Endothelial cell of hepatic sinusoid (primary cell): ENCODE data around the gene ZNF488.

Source experiments
- in situ Hi-C: cut with HindIII; loops from 2 replicates; pipeline ENCODE4 v1.10.0; 2017; ENCODE audit warnings: low sequenced_read_pairs

Gene ZNF488

DNA sequence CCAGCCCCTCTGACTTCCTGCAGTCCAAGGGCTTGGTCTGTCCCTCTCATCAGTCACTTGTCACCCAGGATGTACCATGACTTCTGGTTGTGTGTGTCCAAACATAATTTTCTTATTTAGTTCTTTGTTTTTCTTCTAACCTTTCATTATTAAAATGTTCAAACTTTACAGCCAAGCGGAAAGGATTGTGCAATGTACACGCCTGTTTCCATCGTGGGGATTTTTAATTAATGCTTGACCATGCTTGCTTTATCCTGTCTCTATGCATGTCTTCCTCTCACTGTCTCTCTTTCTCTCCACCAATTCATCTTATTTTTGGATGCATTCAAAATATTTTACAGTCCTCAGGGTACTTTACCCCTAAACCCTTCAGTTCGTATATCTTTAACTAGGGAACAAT, 26.2 kb upstream of the ZNF488 start:
- in situ Hi-C loops, result no loop called here

DNA sequence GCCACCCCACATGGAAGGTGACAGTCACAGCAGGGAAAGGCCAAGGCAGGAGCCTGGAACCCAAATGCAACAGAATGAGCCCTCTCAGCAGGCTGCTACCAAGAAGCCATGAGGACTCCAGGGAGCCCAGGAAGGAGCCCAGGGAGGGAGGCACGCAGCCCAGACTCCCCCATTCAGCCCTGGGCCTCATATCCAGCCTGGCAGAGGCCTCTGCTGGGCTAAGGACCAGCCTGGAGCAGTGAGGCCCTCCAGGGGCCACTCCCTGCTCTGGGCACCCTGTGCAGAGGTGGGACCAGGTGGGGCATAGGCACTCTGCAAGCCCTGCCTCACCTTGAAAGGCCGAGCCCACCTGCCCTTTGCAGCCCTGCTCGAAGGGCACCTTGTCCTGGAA, 25.8 kb upstream of the ZNF488 start:
- in situ Hi-C loops, result no loop called here

DNA sequence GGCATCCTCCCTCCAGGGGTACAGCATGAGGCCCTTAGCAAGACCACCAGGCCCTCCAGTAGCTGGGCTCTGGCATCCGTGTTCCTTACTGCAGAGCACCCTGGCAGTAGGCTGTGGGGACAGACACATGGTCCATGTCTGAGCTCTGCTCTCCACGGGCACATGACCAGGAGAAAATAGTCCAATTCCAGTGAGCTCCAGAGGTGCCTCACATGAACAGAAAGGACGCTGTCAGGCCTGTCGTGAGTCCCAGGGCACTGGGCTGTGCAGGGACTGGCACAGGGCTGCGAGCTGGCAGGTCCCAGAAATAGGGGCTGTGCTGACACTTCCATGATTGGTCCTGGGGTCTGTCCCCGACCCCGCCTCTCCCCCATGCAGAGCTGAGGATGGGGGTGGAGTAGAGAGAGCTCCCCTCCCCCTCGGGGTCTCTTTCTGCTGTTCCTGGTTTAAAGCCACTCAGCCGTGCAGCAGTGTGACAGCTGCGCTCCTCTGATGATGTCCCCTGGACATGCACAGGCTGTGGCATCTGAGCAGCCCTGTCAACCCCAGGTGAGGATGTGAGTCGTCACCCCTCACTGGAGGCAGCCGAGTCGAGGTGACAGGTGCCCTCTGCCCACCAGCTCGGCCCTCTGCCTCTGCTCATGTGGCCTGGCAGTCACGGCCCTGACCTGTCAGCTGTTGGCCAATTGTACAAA, 25.2 kb upstream of the ZNF488 start:
- in situ Hi-C loops, result no loop called here

DNA sequence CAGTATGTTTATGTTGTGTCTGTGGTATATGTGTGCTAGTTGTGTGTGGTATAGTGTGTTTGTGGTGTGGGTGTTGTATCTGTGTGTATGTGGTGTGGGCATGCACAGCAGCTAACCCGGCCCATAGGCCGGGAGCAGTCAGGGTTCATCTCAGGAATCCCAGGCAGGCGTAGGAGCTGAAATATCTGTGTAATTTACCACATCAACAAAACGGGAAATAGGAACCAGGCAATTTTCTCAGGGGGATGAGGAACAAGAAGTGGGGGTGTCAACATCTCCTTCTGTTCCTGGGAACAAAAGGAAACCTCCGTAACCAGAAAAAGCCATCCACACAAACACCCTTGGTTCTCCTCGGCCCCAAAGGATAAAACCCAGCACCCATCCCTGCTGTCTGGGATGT, 24.5 kb upstream of the ZNF488 start:
- in situ Hi-C loops, result no loop called here

DNA sequence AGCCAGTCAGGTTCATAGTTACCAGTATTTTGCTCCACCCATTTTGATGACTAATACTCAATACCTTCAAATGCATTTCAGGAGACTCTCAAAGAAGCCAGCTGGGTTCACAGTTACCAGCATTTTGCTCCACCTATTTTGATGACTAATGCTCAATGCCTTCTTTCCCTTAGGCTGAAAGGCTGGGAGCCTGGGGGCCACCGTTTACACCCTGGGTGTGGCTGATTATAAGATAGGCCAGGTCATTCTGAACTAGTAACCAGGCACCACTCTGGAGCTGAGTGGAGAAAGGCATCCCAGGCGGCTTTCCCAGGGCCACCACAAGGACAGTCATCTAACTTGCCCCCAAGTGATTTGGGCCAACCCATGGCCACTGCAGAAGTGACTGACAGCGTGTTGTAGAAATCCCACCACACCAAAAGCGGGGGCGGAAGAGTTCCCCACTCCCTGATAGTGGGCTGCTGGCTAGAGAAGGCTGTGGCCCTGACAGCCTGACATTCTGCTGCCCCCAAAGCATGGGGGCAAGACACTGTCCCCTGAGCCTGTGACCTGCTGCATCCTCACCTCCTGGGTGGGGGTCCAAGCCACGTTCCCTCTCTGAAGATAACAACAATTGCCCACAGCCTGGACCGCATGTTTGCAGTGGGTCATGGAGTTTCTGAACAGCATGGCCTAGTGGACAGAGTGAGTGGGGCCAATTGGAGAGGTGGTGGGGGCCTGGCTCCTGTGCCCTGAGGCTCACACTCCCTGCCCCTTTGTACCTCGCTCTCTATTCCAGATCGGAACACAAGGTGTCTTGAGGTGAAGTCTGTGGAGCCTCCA, 23.0 kb upstream of the ZNF488 start:
- in situ Hi-C loops, result no loop called here

DNA sequence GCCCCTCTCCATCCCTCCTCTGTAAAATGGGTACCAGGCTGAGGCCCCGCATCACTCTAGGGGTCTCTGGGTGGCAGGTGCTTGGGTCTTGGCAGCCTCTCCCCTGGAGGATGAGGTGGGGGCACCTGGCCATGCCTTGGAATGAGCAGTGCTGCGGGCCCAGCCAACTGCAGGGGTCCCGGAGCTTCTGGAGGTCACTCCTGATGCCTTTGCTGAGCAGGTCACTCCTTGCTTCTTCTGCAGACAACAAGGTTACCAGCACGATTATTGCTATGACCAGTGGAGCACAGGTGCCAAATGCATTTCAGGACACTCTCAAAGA, 22.4 kb upstream of the ZNF488 start:
- in situ Hi-C loops, result no loop called here

- in situ Hi-C loops, result no loop called here
Measured at GRCh38 chr10:47405857-47406547, 21.9 kb upstream of the ZNF488 start.

DNA sequence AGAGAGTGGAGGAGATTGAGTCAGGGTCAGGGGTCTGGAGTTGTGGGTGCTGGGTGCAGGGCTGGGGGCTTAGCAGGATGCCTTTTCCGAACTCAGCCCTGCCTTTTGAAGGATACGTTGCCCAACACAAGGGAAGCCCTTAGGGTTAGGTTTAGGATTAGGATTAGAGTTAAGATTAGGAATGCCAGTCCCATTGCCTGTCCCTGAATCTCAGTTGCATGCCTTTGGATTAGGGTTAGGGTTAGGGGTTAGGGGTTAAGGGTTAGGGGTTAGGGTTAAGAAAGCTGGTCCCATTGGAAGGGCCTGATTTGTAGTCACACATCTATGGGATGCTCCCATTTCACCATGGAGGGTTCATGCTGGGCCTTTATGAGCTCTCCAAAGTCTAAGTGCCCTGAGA, 20.8 kb upstream of the ZNF488 start:
- in situ Hi-C loops, result loop anchor here (5.0 kb wide), 1 partner anchor 48 kb away; no protein-coding TSS in a partner anchor

DNA sequence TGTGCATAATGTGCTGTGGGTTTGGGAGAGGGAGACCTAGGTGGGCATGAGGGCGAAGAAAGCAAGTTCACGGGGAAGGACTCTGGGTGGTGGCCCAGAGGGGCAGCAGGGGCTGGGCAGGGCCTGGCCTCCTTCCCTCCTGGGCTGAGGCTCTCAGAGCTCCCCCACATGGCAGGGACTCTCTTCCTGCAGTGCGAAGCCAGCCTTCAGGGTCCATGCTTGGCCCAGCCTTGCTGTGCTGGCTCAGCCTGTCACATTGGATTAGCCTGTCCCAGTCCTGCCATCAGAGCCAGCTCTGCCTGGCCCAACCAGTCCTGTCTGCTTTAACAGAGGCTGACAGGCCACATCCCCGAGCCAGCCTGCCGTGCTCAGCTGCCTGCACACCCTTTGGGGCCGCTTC, 20.4 kb upstream of the ZNF488 start:
- in situ Hi-C loops, result loop anchor here (5.0 kb wide), 1 partner anchor 47 kb away; no protein-coding TSS in a partner anchor

- in situ Hi-C loops, result loop anchor here (5.0 kb wide), 1 partner anchor 46 kb away; no protein-coding TSS in a partner anchor
Measured at GRCh38 chr10:47403446-47404318, 19.6 kb upstream of the ZNF488 start.

DNA sequence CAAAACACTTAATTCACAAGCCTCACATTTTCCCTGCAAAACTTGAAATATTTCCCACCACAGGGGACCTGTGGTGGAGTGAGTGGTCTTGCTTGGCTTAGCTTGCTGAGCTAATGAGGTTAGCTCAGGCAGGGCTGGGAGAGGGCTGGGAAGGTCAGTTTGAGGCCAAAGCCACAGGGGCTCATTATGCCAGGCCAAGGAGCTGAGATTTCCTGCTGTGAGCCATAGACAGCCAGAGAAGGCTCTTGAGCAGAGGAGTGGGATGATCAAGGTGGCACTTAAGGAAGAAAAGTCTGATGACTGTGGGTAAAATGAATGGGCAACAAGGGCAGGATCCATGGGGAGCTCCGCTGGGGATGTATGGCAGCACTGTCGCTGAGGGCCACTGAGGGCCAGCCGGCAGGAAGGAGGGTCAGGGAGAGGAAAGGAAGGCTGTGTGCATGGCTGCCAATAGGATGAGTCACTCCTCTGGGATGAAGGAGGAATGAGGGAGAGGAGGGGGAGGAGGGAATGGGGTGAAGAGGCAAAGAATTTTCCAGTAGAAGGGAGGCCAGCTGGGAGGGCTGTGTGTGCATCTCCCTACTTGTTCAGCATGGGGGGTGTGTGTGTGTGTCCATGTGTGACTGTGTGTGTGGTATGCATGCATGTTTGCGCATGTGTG, 18.7 kb upstream of the ZNF488 start:
- in situ Hi-C loops, result loop anchor here (5.0 kb wide), 1 partner anchor 45 kb away; no protein-coding TSS in a partner anchor

GRCh38 chr10:47401874-47402640, 18.0 kb upstream of the ZNF488 start:
- in situ Hi-C loops, result loop anchor here (5.0 kb wide), 1 partner anchor 45 kb away; no protein-coding TSS in a partner anchor

GRCh38 chr10:47401210-47401609, 17.1 kb upstream of the ZNF488 start:
- in situ Hi-C loops, result loop anchor here (5.0 kb wide), 1 partner anchor 44 kb away; no protein-coding TSS in a partner anchor

GRCh38 chr10:47400786-47401185, 16.7 kb upstream of the ZNF488 start:
- in situ Hi-C loops, result loop anchor here (5.0 kb wide), 1 partner anchor 43 kb away; no protein-coding TSS in a partner anchor

DNA sequence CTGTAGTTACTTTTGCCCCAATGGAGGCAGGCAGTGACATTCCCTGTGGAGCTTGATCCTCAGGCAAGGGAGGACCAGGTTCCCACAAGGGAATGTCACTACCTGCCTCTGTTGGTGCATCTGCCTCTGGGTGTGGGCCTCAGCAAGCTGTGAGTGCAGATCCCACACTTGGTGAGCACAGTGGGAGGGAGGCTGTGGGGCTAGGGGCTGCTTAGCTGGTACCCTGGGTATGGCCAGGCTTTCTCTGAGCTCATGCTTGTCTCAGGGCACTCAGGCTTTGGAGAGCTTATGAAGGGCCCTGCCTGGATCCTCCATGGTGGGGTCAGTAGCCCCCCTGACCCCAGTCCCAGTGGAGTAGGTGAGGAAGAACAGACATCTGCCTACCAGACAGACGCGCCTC, 16.2 kb upstream of the ZNF488 start:
- in situ Hi-C loops, result loop anchor here (5.0 kb wide), 1 partner anchor 43 kb away; no protein-coding TSS in a partner anchor

DNA sequence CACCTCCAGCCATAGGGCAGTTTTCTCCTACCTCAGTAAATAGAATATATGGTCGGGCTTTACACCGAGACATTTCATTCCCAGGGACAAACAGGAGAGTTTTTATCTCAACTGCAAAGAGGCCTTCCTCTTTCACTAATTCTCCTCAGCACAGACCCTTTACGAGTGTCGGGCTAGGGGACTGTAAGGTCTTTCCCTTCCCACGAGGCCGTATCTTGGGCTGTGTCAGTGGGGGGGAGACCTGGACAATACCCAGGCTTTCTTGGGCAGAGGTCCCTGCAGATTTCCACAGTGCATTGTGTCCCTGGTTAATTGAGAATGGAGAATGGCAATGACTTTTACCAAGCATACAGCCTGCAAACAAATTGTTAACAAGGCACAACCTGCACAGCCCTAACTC, 13.2 kb upstream of the ZNF488 start:
- in situ Hi-C loops, result no loop called here

GRCh38 chr10:47396311-47396717, 12.2 kb upstream of the ZNF488 start:
- in situ Hi-C loops, result no loop called here

- in situ Hi-C loops, result no loop called here
Measured at GRCh38 chr10:47389619-47390018, 5.5 kb upstream of the ZNF488 start.

DNA sequence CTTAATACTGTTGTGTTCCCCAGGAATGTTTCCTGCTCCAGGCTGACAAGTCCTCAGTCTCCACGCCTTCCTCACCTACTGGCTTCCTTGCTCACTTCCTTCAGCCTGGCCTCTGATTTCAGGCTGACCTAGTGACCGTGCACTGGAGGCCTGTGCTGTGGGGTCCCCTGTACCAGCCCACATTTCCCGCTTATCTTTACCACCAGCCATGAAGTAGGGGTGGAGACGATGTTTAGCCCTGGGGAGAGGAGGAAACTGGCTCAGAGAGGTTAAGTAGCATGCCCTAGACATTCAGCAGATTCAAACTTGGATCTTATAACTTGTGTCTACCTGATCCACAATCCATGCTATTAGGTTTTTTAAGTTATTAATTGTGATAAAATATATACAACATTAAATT, 4.8 kb upstream of the ZNF488 start:
- in situ Hi-C loops, result no loop called here
